Heart left ventricle (tissue), 16 donors: ENCODE measurements around the gene SERF2. TPM values are rescaled to one million over a fixed set of nuclear protein-coding genes. Genes with fewer than 3 reads are reported as not detected.
"Not testable (repeated sequence)": the region's sequence is repeated elsewhere in the genome, so short reads cannot be mapped to it uniquely, and the experiment has no call there.

Experiments
- ATAC-seq, 4 donors: fragments of 200-7000 bp; cut with Tn5 transposase; one replicate each; pipeline ENCODE4 v1.9.1; 2020 to 2022; ENCODE audit warnings: moderate library complexity in 4 of 4, mild to moderate bottlenecking in 3 of 4, moderate number of reproducible peaks in 1 of 4
- DNase-seq, 5 donors: peaks; one replicate each; pipeline ENCODE4 v3.0.0-alpha.2; 2020
- H3K27ac ChIP-seq, 12 donors: fragments of 200-600 bp; sonication (generic) in 4 of 12; one replicate each; pipeline versions ENCODE4 v1.5.0 to v1.8.0; 2016 to 2022; ENCODE audit warnings: mild to moderate bottlenecking in 2 of 12
- H3K27me3 ChIP-seq, 9 donors: fragments of 200-600 bp; sonication (generic) in 2 of 9; one replicate each; pipeline versions ENCODE4 v1.5.1 to v1.8.0; 2016 to 2022; ENCODE audit warnings: mild to moderate bottlenecking in 3 of 9
- H3K36me3 ChIP-seq, 9 donors: fragments of 200-600 bp; sonication (generic) in 2 of 9; one replicate each; pipeline versions ENCODE4 v1.5.0 to v1.8.0; 2018 to 2022; ENCODE audit warnings: mild to moderate bottlenecking in 2 of 9
- H3K4me1 ChIP-seq, 12 donors: fragments of 200-600 bp; sonication (generic) in 4 of 12; one replicate each; pipeline versions ENCODE4 v1.5.0 to v1.8.0; 2016 to 2022; ENCODE audit warnings: mild to moderate bottlenecking in 3 of 12
- H3K4me3 ChIP-seq, 12 donors: fragments of 200-600 bp; sonication (generic) in 4 of 12; one replicate each; pipeline versions ENCODE4 v1.5.0 to v1.8.0; 2017 to 2022; ENCODE audit warnings: mild to moderate bottlenecking in 9 of 12, moderate library complexity in 4 of 12
- H3K9me3 ChIP-seq, 12 donors: fragments of 200-600 bp; sonication (generic) in 4 of 12; one replicate each; pipeline versions ENCODE4 v1.5.0 to v1.8.0; 2016 to 2022; ENCODE audit warnings: mild to moderate bottlenecking in 1 of 12
- CTCF ChIP-seq, 12 donors: fragments of 200-600 bp; sonication (generic) in 4 of 12; IDR thresholded peaks; one replicate each; pipeline versions ENCODE4 v1.5.0 to v1.8.0; 2018 to 2022; ENCODE audit warnings: antibody characterized with exemption in 12 of 12, mild to moderate bottlenecking in 5 of 12
- POLR2A ChIP-seq, 2 donors: fragments of 450-650 bp; IDR thresholded peaks; one replicate each; pipeline ENCODE4 v1.6.1; 2017; ENCODE audit warnings: antibody characterized with exemption in 2 of 2, mild to moderate bottlenecking in 2 of 2, moderate library complexity in 2 of 2
- WGBS, 4 donors: extraction: QIAGEN DNeasy Blood & Tissue Kit in 2 of 4; methylation state at CpG; one replicate each; pipeline versions ENCODE4 v1.1.5 to v1.1.7; 2013 to 2018; 5-methylcytosine and 5-hydroxymethylcytosine counted together
- intact Hi-C, 10 donors: fragments of 100-400 bp; cut with DNase I; formaldehyde crosslinking; loops; one replicate each; pipeline versions ENCODE4 v1.11.1 to v1.14.2; 2022
- long read RNA-seq, 3 donors: library from polyadenylated mRNA; unstranded; transcript quantifications; one replicate each; pipeline ENCODE4 v2.0.0, GENCODE V29; 2020 to 2021
- polyA plus RNA-seq, 2 donors: library from polyadenylated mRNA; stranded (reverse); fragments of 200-250 nt; gene quantifications; one replicate each; pipeline ENCODE4 v1.2.3, GENCODE V29; 2013
- total RNA-seq, 9 donors: library from RNA; depleted of rRNA in 2 of 9; stranded (reverse); fragments of >200 nt in 2 of 9; fragmentation: NEBNext Ultra II Directional in 3 of 9; extraction: Animal tissue kit (Norgen Biotek cat#: 25700) in 3 of 9; gene quantifications; one replicate each; pipeline versions ENCODE4 v1.1.0 to v1.2.4, GENCODE V29; 2016 to 2023
- donor health status: ischemic (EF 13 %, LVEDD 7.1; RV severe dilation, severe dysfunction).
- donor health status: healthy with polysubstance abuse.
- donor health status: DM: no; HTN: yes; CAD: no.
- donor health status: DM: no; HTN: no; CAD: no.
- donor health status: ischemic (EF 25% LVEDD 6.9; RV normal size, moderate dysfunction).
- donor health status: ischemic (EF 25% LVEDD 5.7; RV mildly dilated, moderate dysfunction).
- donor health status: healthy.
- donor health status: DM: yes; HTN: yes; CAD: no.
- donor health status: ischemic (EF 35%, LVEDD 5.7; RV mildly dilated, moderate dysfunction).
- donor health status: nonischemic (EF 11% LVEDD 7.7; RV severe dilation, severe dysfunction).
- donor health status: DM: yes; HTN: yes; CAD: no.
- donor health status: PGD.
- donor health status: ischemic (EF 29% LVEDD 5.4; RV normal size, mild dysfunction).
- donor health status: nonischemic (EF 23%, LVEDD 6.1; RV moderate dilation, normal function).

SERF2 gene
- total RNA-seq = 1,000 to 10,000 TPM in 3 of 9 donors, 100 to 1,000 TPM in 6; 705 to 1,199 (median 843) TPM
- 1,000 to 10,000 TPM; 1,530 to 4,156 TPM for polyA plus RNA-seq
- long read RNA-seq, donor 1, transcript SERF2-207 (2 exons, 582 nt) = minor isoform, 24 of 530 reads
- long read RNA-seq, donor 1, transcript SERF2-205 (3 exons, 690 nt) = minor isoform, 5 of 530 reads
- long read RNA-seq, donor 1, transcript SERF2-202 (3 exons, 506 nt) = minor isoform, 7 of 530 reads
- long read RNA-seq, donor 1, transcript SERF2-201 (3 exons, 1,537 nt) = major isoform, 446 of 530 reads
- long read RNA-seq, donor 1, partial matches to known transcripts = 21 of 530 reads
- long read RNA-seq, donor 1, other reads (novel, unspliced or antisense) = 24 of 530 reads
- long read RNA-seq, donor 2, transcript SERF2-207 (2 exons, 582 nt) = minor isoform, 16 of 357 reads
- long read RNA-seq, donor 2, transcript SERF2-201 (3 exons, 1,537 nt) = major isoform, 257 of 357 reads
- long read RNA-seq, donor 2, transcript SERF2-212 (4 exons, 2,099 nt) = minor isoform, 38 of 357 reads
- long read RNA-seq, donor 2, partial matches to known transcripts = 7 of 357 reads
- long read RNA-seq, donor 2, other reads (novel, unspliced or antisense) = 28 of 357 reads
- long read RNA-seq, donor 3, transcript SERF2-207 (2 exons, 582 nt) = minor isoform, 13 of 361 reads
- long read RNA-seq, donor 3, transcript SERF2-202 (3 exons, 506 nt) = minor isoform, 6 of 361 reads
- long read RNA-seq, donor 3, transcript SERF2-201 (3 exons, 1,537 nt) = major isoform, 299 of 361 reads
- long read RNA-seq, donor 3, partial matches to known transcripts = 28 of 361 reads
- long read RNA-seq, donor 3, other reads (novel, unspliced or antisense) = 9 of 361 reads

DNA sequence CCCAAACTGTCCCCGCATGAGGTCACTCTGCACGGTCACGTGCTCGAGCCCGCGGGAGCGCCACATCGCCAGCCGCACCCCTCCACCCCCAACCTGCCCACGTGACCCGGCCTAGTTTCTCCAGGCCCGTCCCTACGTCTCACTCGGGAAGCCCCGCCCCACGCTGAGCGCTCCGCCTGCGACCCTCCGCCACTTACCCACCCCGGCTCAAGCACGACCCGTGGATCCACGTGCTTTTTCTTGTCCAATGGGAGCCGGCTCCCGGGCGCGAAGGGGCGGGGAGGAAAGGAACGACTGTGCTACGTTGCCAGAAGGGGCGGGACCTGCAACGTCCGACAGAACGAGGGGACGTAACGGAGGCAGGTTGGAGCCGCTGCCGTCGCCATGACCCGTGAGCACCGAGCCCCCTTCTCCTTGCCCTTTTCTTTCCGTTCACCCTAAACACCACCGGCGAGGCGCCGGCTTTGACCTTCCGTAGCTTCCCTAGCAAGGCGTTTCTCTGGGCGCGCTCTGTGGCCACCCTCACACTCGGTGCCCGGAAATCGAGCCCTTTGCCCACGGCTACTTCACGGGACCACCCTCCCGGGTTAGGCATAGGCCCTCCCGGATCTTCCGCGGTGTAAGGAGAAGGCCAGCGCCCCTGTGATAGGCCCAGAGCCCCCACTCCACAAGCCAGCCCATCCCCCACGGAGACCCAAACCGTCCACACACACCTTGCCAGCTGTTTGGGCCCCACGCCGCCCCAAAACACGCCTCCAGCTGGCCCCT, at the start of gene SERF2:
Gene SERF2, plus strand, starts transcription at position 328 of the 768 bp plus-strand sequence. Its CDS starts 57 bp downstream, at position 385.
- ATAC-seq (peak; percentile 96 to 98 (median 97)), DNase-seq (peak; percentile 100)
- Histone ChIP-seq H3K27ac (peak within 1 kb of the TSS; percentile 86 to 100 (median 96)), H3K9me3 (no peaks in the 10 kb centered on the region), H3K36me3 (peaks cover 0 to 41% (median 37%) of the 10 kb centered on the region in 9 donors), H3K4me1 (peaks cover 4 to 50% (median 36%) of the 10 kb centered on the region in 12 donors), H3K27me3 (no peaks in the 10 kb centered on the region), H3K4me3 (peak within 1 kb of the TSS; percentile 60 to 100 (median 85))
- intact Hi-C loops = loop anchor here in 2 of 10 donors (1.0 to 5.0 kb wide), 2 partner anchors 32 to 635 kb away; partner anchors contain the start of genes CTDSPL2 (in 1 of the 2) and MFAP1 (in 1 of the 2)
- 0 to 2% (median 0%) methylated on average over 57 to 66 of the region's 66 CpGs for WGBS, 4 donors
- TF ChIP-seq CTCF (IDR thresholded peaks at IDR 0.05) (no peak), POLR2A (IDR thresholded peaks at IDR 0.05) (peak; percentile 98)

GRCh38 chr15:43746245-43746902, 45.7 kb upstream of the SERF2 start, which contains the start of gene PDIA3:
TSS of gene PDIA3 (plus strand) at chr15:43746438. CDS start at chr15:43746540, 102 bp downstream.
- H3K36me3 ChIP-seq, H3K9me3 ChIP-seq, H3K27me3 ChIP-seq, intact Hi-C loops: not testable (repeated sequence)
- Histone ChIP-seq H3K4me3 (peak within 1 kb of the TSS; percentile 78 to 100 (median 92)), H3K27ac (peak within 1 kb of the TSS; percentile 86 to 97 (median 94)), H3K4me1 (peaks cover 4 to 49% (median 36%) of the 10 kb centered on the region in 12 donors)
- 0 to 1% (median 1%) methylated on average over 15 to 84 of the region's 84 CpGs for WGBS, 4 donors
- DNase-seq (peak; percentile 94 to 98 (median 96)), ATAC-seq (peak; percentile 96 to 99 (median 98))
- peak in 4 of 12 donors; percentile 5 to 30 (median 19) for TF ChIP-seq CTCF (IDR thresholded peaks at IDR 0.05)
- peak; percentile 82 to 98 for TF ChIP-seq POLR2A (IDR thresholded peaks at IDR 0.05)

- intact Hi-C loops, DNase-seq, H3K9me3 ChIP-seq, H3K27me3 ChIP-seq: not testable (repeated sequence)
- H3K36me3 ChIP-seq = peaks cover 0 to 12% (median 4%) of the 10 kb centered on the region in 9 donors
- peak overlapping the region; percentile 86 to 97 (median 94) for H3K27ac ChIP-seq
- WGBS, 4 donors = 0 to 2% (median 1%) methylated on average over 9 to 12 of the region's 12 CpGs
- ATAC-seq = peak in 1 of 4 donors; percentile 35
- H3K4me3 ChIP-seq = peak overlapping the region; percentile 78 to 100 (median 92)
- peaks cover 4 to 55% (median 41%) of the 10 kb centered on the region in 12 donors for H3K4me1 ChIP-seq
Measured at GRCh38 chr15:43746903-43747309, 45.2 kb upstream of the SERF2 start.
